Uterus (tissue), 2 donors: Measurements from ENCODE around the gene PDK2.
"Not testable (repeated sequence)": the region's sequence is repeated elsewhere in the genome, so short reads cannot be mapped to it uniquely, and the experiment has no call there.

Source experiments
- POLR2A ChIP-seq, 2 donors: fragments of 450-650 bp; IDR thresholded peaks; one replicate each; pipeline ENCODE4 v1.6.1; 2016; ENCODE audit warnings: antibody characterized with exemption in 2 of 2, mild to moderate bottlenecking in 1 of 2, moderate library complexity in 1 of 2
- TF ChIP-seq, protein P1 (sequence below), 4 experiments: fragments of 200-600 bp in 2 of 4; fragments of 450-650 bp in 2 of 4; sonication (generic) in 2 of 4; IDR thresholded peaks; one replicate each; pipeline ENCODE4 v1.5.1; 2016 to 2019; ENCODE audit warnings: antibody characterized with exemption in 4 of 4, mild to moderate bottlenecking in 2 of 4, moderate library complexity in 1 of 4

DNA sequence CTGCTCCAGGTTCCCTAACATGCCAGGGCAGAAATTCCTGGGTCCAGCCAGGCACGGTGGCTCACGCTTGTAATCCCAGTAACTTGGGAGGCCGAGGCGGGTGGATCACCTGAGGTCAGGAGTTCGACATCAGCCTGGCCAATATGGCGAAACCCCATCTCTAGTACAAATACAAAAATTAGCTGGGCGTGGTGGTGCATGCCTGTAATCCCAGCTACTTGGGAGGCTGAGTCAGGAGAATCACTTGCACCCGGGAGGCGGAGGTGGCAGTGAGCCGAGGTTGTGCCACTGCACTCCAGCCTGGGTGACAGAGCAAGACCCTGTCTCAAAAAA is 33.5 kb upstream of the PDK2 start:
- not testable (repeated sequence) for TF ChIP-seq POLR2A (IDR thresholded peaks at IDR 0.05)
- TF ChIP-seq, protein P1, sequence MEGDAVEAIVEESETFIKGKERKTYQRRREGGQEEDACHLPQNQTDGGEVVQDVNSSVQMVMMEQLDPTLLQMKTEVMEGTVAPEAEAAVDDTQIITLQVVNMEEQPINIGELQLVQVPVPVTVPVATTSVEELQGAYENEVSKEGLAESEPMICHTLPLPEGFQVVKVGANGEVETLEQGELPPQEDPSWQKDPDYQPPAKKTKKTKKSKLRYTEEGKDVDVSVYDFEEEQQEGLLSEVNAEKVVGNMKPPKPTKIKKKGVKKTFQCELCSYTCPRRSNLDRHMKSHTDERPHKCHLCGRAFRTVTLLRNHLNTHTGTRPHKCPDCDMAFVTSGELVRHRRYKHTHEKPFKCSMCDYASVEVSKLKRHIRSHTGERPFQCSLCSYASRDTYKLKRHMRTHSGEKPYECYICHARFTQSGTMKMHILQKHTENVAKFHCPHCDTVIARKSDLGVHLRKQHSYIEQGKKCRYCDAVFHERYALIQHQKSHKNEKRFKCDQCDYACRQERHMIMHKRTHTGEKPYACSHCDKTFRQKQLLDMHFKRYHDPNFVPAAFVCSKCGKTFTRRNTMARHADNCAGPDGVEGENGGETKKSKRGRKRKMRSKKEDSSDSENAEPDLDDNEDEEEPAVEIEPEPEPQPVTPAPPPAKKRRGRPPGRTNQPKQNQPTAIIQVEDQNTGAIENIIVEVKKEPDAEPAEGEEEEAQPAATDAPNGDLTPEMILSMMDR (IDR thresholded peaks at IDR 0.05): not testable (repeated sequence)
